ENCODE measurements around the gene ADAMTS1. TPM values are rescaled to one million over a fixed set of nuclear protein-coding genes. Genes with fewer than 3 reads are reported as not detected.

Gene ADAMTS1
- total RNA-seq, 1 experiment from 2014 or later: 17.8 TPM

- H3K4me2 ChIP-seq (ENCODE audit: insufficient read depth, insufficient read length, low read length): no peak overlapping the region
- H4K91ac ChIP-seq (ENCODE audit: insufficient read length, low read depth, low read length): no peak overlapping the region
- H2BK15ac ChIP-seq (ENCODE audit: low read depth, low read length): no peak overlapping the region
- H3K9me3 ChIP-seq (ENCODE audit: control insufficient read depth, low read depth, low read length): no peaks in the 10 kb centered on the region
- no CpG with 5 or more reads among the region's 5 CpGs for WGBS (ENCODE audit: extremely low coverage, insufficient read length, low lambda C conversion rate)
- no peak overlapping the region for H3K23ac ChIP-seq (ENCODE audit: insufficient read length, low read depth, low read length)
- H2BK120ac ChIP-seq (ENCODE audit: low read depth, low read length, poor library complexity, severe bottlenecking): no peak overlapping the region
- H3K27ac ChIP-seq (ENCODE audit: insufficient read length, low read depth, low read length): no peak overlapping the region
- no peaks in the 10 kb centered on the region for H3K79me1 ChIP-seq (ENCODE audit: insufficient read depth, low read depth, low read length, poor library complexity, severe bottlenecking)
- H4K8ac ChIP-seq (replicated peaks; ENCODE audit: insufficient read length, low read depth, low read length): no peak overlapping the region
- Mint-ChIP-seq H3K27me3 (ENCODE audit: low read depth) (no peaks in the 10 kb centered on the region; the same call in 1 of the 2 replicates), H3K4me1 (peaks cover 3 to 7% of the 10 kb centered on the region in 2 experiments; a peak in 3 of 4 replicates), H3K27ac (no peak overlapping the region; a peak in 1 of 7 replicates), H3K9me3 (no peaks in the 10 kb centered on the region), H3K36me3 (ENCODE audit: insufficient read depth in 1 of 3, low read depth in 3 of 3) (no peaks in the 10 kb centered on the region), H3K4me3 (no peak overlapping the region)
- no peaks in the 10 kb centered on the region for H3K27me3 ChIP-seq (ENCODE audit: insufficient read depth, low read length)
- no peak overlapping the region for H3K56ac ChIP-seq (ENCODE audit: insufficient read length, low read depth, low read length)
- H2BK20ac ChIP-seq (ENCODE audit: low read depth, low read length, poor library complexity, severe bottlenecking): no peak overlapping the region
- DNase-seq: no peak
- H2BK5ac ChIP-seq (ENCODE audit: insufficient read length, low read length): no peak overlapping the region
- H2BK12ac ChIP-seq (ENCODE audit: insufficient read length, low read depth, low read length): no peak overlapping the region
- H3K79me2 ChIP-seq (ENCODE audit: insufficient read depth, low read length): no peaks in the 10 kb centered on the region
- no peaks in the 10 kb centered on the region for H3K23me2 ChIP-seq (ENCODE audit: insufficient read length, low read depth, low read length, poor library complexity, severe bottlenecking)
- TF ChIP-seq CTCF (conservative IDR thresholded peaks at IDR 0.05): no peak
- no peak overlapping the region for H3K9ac ChIP-seq (ENCODE audit: extremely low read depth, insufficient read length, low read length)
- H4K20me1 ChIP-seq (ENCODE audit: control insufficient read depth, insufficient read depth, insufficient read length): no peaks in the 10 kb centered on the region
- no peak overlapping the region for H3K18ac ChIP-seq (ENCODE audit: insufficient read length, low read depth, low read length)
- no peak overlapping the region for H3T11ph ChIP-seq (ENCODE audit: low read length)
- no peak overlapping the region for H3K4ac ChIP-seq (ENCODE audit: low read depth, low read length)
- H2AFZ ChIP-seq (ENCODE audit: low read length): no peak overlapping the region
- no peak overlapping the region for H2AK5ac ChIP-seq (ENCODE audit: insufficient read length, low read length)
- no peak overlapping the region for H3K14ac ChIP-seq (ENCODE audit: insufficient read depth, low read length)
- H4K5ac ChIP-seq (ENCODE audit: insufficient read length, low read depth, low read length): no peak overlapping the region
- no peaks in the 10 kb centered on the region for H3K4me1 ChIP-seq (ENCODE audit: insufficient read depth, low read length)
Observed at GRCh38 chr21:26810266-26810665, 34.9 kb downstream of the ADAMTS1 start.
